Stimulated activated CD4-positive, alpha-beta T cell treated with anti-CD3 and anti-CD28 coated beads, Interleukin-4, amount 100 ng/mL, for 1 hour (primary cell): Measurements from ENCODE around the gene CYP24A1.

Source experiments
- DNase-seq: peaks from one replicate; pipeline ENCODE4 v3.0.0-alpha.2; 2020

Gene CYP24A1

DNA sequence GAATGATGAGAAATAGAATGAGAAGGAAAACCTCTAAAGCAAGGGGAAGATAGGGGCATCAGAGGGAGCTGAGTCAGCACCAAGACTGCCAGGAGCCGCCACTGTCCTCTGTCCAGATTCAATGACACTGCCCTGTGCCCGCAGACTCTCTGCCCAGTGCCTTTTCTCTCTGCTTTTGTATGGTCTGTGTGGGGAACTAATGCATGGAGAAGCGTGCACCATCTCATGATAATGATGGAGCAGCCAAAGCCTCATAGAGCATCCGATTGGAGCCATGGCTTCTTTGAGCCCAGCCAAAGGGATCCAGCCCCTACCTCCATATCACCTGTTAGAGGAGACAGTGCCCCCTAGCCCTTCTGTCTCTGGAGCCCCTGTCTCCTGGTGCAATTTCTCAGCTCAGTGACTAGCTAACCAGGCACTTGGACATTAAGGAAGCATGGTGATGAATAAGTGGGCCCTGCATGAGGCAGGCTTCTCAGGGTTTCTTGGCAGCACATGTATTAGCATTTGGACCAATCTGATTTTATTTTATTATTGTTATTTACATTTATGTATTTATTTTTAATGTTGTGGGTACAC, 27.6 kb upstream of the CYP24A1 start:
- DNase-seq = no peak

DNA sequence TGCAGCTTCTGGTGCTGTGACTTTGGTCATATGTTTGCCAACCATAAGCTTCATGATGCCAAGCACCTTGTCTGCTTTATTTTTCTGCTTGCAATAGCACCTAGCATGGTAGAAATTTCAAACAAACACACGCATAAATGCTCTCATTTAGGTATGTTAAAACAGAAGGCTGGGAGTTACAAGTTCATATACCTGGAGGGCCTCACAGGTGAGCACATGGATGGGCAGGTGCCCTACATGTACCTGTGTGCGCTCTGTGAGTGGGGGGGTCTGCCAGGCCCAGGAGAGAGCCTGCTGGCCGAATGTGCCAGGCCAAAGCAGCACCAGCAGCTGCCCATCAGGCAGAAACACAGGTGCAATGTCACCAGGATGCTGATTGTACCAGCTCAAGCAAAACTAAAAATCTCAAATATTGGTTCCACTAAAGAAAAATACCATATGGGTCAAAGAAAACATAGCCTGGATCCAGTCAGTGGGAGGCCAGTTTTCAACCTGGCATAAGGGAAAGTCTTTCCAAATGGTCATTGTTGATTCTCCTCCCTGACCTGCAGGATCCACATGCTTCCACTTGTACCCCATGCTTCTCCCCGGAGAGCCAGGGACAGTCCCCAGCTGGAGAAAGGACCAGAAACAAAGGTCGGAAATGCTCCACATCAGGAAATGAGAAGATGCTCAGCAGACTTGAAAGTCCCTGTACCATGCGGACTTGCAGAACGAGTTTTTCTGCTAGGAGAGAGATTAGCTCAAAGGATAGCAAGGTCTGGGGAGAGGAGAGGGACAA, 26.9 kb upstream of the CYP24A1 start:
- DNase-seq = no peak

DNA sequence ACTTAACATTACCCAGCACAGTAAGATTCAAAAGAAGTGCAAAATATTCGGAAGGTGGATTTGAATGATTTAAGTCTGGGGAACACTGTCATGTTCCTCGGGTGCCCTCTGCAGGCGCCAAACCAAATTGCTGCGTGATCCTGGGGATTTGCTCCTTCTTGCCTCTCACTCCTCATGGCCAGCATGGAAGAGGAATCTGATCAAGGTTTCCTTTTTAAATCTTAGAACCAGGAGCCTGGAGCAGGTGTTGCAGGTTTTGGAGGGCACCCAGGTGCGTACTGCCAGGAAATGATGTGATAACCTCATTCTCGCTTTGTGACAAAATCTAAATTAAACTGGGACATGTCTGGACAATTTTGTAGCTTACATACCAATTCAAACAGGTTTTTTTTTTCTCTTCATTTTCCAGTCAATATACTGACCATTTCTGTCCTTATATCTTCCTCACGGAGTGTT, 26.0 kb upstream of the CYP24A1 start:
- DNase-seq = peak; percentile 71

DNA sequence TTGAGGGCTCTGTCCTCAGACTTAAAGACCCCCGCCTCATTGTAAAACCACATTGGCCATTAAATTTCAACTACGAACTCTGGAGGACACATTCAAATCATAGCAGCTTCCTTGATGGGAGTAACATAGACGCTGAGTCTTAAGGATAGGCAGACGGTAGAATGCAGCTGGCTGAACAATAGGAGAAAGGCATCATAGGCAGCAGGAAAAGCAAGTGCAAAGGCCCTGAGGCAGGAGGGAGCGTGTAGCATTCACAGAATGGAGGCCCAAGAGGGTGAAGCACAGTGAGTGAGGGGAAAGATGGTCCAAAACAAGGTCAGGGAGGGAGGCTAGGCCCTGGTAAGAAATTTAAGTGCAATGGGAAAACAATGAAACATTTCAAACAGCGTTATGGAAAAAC, 25.5 kb upstream of the CYP24A1 start:
- DNase-seq = no peak

DNA sequence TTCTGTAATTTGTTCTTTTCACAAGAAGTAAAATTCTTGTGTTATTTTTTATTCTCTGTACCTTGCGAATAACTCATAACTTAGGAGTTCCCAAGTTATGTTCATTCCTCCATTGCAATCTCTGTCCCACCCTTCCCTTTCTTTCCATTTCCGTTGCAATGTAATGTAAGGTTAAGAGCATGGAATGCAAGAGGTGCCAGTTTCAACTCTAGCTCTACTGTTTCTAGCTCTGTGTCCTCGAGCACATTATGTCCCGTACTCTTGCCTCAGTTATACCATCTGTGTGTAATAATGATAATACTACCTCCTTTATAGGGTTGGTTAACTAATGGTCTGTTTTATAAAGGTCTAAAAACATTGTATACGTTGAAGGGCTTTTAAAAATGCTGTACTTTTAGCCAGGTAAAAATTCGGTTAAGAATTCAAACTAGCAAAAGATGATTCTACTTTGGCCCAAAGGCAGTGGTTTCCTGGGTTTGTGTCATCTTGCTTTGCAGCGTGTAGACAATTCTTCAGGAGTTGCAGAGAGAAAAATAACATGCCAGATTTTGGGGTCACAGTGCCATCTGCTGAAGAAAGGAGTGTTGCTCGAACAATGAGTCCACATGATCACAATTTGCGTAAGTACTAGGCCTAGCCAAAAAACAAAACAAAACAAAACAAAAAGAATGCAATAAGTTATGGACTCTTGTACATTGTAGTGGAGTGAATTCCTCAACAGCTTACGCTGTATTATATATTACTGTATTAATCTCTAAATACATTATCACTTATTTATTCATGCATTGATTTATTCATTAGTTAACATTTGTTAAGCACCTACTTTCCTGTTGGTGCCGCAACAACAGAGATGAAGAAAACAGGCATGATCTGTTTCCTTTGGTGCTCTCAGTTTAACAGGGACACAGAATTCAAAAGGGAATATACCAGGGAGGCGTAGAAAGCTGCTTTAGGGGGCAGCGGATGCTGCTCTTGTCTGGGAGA, 24.1 kb upstream of the CYP24A1 start:
- no peak for DNase-seq

DNA sequence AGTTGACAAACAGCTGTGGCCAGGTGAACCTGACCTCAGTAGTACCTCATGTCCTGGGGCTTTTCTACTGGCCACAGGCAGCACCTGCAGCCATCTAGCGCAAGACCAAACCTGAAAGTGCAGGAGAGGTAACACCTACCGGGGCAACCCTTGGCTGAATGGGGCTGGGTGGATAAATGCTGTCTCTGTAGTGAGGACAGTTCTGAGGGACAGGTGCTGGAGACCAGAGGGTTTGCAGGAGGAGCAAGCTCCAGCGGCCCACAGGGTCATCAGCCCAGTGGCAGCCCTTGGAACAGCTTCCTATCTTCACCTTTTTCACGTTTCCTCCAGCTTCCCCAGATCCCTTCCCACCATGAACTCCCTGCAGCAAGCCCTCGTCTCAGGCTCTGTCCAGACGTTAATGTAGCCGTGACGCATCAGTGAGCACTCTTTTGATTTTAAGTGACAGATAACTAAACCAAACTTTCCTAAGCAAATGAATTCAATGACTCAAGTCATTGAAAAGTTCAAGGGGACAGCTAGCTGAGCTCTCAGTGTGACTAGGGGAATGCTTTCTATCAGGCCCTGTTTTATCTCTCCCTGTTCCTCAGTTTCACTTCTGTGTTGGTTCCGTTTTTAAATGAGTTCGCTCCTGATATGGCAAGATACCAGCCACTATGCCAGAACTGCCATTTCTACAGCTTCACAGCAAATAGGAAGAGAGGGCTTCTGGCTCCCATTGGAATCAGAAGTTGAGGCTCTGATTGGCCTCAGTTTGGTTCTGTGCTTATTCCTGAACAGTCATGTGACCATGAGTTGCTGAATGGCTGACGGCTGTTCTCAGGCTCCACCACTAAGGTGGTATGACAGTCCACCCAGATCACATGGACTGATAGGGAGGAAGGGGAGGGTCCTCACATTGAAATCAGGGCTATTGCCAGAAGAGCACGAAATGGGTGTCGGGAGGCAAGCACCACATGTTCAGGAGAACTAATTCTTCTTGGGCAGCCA, 22.0 kb upstream of the CYP24A1 start:
- DNase-seq = no peak

DNA sequence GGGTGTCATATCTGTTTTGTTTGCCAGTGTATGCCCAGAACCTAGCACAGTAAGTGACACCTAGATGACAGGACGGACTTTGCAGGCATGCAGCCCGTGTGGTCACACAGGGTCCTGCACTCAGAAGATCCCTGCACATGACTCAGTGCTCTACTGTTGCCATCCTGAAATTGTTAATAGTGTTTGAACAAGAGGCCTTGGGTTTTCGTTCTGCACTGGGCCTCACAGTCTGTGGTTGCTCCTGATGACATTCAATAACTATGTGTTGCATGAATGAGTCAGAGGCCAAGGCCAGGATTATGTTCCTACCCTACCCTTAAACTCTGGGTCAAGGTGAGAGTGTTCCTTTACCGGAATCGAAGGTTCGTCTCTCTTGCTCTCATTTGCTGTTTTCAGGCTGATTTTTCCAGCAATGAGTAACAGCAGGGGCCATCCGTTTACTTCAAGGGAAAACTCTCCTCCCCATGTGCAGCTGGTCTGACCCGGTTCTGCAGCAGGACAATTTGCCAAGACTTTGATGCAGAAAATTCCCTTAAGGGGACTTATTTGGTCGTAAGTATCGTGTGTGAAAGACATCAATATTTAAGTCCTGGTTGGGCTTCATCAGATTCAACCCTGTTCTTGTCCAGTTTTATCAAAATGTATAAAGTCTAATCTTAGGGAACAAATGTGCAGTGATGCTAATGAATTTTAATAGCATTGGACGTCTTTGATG, 21.1 kb upstream of the CYP24A1 start:
- DNase-seq = no peak

DNA sequence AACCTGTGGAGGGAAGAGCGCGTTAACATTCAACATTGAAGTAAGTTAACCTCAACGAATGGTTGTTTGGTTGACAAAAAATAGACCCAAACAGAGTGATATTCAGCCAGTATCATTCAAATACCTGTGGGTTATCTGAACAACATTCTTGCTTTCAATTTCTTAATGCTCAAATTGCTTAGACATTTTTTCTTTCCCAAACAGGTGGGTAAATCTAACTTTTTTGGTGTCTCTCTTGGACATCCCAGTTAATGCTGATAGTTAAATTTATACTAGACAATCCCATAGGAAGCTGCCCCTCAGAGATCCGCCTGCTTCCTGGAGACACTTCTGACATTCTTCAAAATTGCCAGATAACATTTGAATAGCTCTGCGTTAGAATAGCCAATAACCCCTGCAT, 20.0 kb upstream of the CYP24A1 start:
- no peak for DNase-seq

DNA sequence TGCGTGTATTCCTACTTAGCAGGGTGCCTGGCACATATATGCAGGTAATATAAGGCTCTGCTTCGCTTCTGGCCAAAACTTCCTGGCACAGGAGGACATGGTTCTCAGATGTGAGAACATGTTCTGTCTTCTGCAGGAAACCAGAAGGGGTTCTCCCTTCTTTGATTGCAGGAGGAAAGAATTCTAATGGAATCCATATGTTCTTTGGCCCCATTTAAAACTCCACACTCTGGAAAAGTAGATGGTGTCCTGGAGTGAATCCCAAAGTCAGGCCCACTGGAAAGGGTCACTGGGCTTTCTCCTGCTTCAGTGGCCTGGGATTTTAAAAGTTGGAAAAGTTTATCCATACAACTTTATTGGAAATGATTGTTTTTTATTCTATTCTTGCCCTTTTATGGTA, 16.4 kb upstream of the CYP24A1 start:
- no peak for DNase-seq

DNA sequence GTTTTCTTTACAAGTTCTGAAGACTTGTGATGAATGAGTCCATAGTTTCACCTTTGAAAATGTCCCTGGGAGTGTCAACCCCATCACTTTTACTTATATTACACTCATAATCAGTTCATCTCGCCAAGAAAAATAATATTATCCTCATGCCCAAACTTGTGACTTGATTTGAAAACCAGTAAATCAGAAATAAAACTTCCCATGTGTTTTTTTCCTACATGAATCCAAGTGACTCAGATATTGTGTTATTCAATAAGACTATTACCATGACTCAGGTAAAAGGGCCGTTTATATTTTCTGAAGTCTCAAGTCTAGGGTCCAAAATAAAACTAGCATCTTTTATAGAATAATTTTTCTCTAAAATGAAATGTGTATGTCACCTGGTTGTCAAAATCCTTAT, 15.8 kb upstream of the CYP24A1 start:
- DNase-seq = no peak

DNA sequence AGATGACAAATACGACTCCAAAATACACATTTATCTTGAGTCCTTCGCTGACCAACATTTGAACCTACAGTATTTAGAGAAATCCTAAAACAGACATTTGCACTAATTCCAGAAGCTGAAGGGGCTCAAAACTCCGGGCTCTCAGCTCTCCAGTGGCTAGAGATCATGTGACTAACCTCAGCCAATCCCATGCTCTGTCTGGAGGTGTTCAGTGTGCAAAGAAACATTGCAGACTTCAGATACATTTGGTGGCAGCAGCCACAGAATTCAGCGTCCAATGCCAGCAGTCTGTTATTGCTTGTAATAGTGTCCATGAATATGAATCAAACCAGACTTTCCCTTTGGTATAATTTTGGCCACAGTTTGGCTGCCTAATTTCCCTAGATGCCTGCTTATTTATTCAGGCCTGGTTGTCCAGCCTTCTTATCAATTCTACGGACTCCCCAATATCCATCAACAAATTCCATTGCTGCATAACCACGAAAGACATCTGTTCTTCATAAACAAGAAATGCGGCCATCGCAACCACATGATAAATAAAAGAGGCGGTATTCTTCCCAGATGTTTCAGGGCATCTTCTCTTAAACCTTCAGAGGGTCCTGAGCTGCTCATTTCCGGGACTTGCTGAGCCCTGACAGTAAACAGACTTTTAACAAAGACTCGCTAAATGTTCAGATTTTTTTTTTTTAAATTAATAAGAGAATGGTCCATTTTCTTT, 14.5 kb upstream of the CYP24A1 start:
- no peak for DNase-seq

DNA sequence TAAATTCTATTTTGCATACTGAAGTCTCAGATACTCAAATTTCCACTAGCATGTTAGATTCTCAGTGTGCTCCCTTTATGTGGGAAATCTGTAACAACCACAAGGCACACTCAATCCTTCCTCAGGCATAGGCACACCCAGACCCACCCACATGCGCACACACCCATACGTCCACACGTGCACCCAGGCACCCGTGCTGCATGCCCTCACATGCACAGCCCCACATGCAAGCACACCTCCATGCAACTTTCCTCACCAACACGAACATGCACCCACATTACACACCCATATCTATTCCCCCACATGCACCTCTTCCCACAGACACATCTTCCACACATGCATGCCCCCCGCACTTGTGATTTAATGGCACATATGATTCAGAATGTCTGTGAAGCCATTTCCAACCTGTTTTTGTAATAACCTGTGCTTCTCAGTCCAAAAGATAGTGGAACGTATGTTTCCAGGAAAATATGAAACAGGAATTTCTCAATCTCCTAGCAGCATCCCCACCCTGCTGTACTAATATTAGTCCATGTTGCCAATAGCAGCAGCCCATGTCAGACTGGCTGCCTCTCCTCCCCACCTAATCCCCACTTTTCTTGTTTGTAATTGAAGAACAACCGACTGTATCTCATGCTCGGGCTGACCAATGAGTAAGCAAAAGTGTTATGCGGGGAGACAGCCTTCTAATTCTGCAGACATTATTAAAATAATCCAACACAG, 11.3 kb upstream of the CYP24A1 start:
- DNase-seq = no peak

DNA sequence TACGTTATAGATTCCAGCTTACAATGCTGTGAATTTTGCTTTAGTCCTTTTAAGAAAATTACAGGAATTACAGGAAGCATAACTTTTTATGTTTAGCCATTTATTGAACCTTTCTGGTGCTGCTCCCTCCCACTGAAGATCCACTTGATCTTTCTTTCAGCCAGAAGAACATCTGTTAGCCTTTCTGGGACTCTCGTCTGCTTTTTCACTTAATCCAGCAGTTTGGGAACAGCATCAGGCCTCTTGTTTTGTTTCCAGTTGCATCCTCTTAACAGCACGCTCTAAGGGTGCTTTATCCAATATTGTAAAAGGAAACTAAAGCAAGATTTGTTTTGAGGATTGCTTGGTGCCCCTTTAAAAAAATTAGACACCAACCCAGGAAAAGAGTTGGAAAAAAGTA, 10.3 kb upstream of the CYP24A1 start:
- DNase-seq = no peak

DNA sequence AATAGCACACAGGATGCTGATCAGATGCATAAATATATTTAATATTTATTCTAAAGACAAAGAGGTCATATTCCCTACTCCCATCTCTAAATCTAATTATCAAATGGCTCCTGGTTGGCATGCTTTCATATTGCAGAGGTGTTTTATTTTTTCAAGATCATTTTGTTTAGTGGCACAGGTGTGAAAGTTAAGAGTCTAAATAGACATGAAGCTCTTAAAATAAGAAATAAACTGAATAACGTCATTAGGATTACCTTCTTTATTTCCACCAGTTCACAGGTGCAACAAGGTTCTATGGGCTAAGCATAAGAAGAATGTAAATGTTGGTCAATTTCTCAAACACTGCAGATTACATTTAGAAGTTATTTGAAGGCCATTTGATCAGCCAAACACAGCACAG, 7.1 kb upstream of the CYP24A1 start:
- no peak for DNase-seq

DNA sequence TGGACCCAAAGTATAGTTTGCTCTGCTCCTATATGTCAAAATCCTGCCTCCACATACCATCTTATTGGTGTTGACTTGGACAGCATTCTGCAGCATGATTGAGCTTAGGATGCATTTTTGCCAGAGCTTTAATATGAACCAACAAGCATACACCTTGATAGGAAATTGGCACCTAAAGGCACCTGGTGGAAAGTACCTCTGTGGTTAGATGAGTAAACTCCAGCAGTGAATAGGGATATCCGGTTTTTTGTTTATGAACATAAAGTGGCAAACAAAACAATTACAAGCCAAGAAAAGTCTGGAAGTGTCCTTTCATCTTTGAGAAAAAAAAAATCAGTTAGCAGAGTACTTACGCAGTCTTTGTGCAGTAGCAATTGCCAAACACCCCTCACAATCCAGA, 6.2 kb upstream of the CYP24A1 start:
- DNase-seq = no peak

DNA sequence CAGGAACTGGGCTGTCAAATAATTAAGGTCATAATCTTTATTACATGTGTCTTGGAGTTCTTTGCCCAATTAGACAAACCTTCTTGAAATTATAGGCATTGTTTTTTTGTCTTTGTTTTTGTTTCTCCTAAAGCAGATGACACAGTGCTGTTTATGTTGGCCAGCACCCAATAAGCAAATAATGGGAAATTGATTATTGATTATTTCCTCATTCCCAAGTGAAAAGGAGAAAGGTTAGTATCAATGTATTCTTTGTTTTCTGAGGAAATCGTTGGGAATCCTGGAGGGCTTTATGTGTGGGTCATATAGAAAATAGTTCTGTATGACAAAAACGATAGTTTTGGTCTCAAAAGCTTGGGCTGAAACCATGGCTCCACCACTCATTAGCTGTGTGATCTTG, 4.5 kb upstream of the CYP24A1 start:
- DNase-seq = no peak

DNA sequence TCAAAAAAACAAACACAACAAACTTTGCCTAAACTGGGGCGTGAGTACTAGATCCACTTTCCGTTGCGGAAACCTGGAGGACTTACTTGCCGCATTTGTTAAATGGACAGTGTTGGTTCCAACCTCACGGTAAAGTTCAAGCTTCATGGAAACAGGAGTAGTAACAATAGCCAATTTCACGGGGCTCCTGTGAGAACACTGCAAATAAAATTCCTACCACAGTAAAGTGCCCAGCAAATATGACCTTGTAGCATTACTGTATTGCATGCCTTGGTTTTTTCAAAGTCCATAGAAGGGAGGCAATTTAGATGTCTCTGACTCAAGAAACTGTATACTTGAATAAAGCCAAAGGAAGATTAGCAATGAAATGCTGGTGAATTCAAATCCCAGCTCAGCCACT, 3.6 kb upstream of the CYP24A1 start:
- DNase-seq = no peak

DNA sequence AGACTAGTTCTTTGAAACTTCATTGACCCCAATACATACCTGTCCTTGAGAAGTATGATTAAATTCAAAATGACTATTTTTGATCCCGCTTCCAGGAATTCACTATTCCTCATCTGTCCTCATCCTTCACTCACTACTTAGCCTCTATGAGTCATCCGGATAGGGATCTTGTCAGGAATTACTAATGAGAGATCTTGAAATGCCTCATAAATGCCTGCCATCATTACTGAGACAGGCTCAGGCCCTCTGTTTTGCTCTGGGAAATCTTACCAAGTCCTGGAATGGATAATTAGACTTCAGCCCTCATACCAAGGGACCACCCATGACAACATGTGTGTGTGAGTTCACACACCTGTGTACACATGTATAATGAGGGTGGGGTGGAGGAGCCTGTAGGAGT, 2.8 kb upstream of the CYP24A1 start:
- no peak for DNase-seq

DNA sequence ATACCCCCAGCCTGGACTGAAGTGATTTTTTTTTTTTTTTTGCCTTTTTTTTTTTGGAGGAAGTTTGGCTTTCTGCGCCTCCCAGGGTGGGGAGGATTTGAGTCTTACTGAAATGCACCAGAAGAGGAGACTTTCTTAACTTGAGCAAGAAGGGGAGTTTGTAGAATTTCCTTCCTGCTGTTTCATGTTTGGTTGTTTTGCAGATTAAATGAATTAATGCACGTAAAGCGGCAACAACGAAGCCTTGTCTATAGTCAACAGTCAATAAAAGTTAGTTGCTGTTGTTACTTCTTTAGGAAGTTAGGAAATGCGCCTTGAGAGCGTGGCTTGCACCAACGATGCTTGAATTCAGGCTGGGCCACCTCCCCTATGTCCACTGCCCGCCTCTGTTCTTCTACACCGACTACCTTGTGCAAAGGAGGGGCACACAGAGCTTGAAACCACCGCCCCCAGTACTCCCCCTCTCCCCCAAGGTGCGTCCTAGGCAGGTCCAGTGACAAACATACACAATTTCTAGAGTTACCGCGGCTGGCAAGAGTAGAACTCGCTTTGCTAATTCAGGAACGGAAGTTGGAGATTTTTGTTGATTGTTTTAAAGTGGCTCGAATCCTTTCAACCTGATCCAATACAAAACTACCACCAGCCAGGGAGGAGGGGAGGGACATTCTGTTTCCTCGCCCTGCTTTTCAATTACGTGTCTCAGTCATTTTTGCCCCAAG, 830 bp upstream of the CYP24A1 start:
- DNase-seq = no peak
